Inflammatory macrophage treated with lipopolysaccharide for 1 hour (primary cell): Measurements from ENCODE around the gene VWDE.
"Not testable (repeated sequence)": the region's sequence is repeated elsewhere in the genome, so short reads cannot be mapped to it uniquely, and the experiment has no call there.

ENCODE experiments used
- DNase-seq, 2 donors: peaks; one replicate each; pipeline ENCODE4 v3.0.0-alpha.2; 2020 to 2022

Gene VWDE

GRCh38 chr7:12403287-12404181, at the start of gene VWDE:
Gene VWDE (minus strand): TSS chr7:12403865. CDS start chr7:12403716, 149 bp downstream.
- DNase-seq = peak in 1 of 2 donors; percentile 5

- not testable (repeated sequence) for DNase-seq
These were observed 49.5 kb upstream of the VWDE start for GRCh38 chr7:12453136-12453535.

- DNase-seq = no peak
These were observed 47.0 kb upstream of the VWDE start for GRCh38 chr7:12450615-12451014.

- DNase-seq = no peak
These were observed 41.1 kb upstream of the VWDE start for GRCh38 chr7:12444785-12445184.

DNA sequence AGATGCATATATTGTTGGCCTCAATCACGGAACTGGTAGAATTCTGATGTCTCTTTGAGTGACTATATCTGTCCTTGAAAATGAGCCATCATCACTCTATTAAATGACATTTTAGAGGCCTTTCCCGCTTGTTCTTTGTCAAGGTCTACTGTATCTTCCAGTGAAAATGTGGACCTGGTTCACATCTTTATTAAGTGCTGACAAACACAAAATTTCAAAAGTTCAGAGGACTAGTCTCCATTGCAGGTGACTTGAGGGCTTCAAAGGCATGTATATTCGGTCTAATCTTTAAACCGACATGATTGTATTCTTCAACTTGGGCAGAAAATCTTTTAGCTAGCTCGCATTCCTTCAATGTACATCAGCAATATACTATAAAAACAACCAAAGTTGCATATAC, 36.6 kb upstream of the VWDE start:
- no peak for DNase-seq

- no peak for DNase-seq
These were observed 33.4 kb upstream of the VWDE start for GRCh38 chr7:12436896-12437535.

DNA sequence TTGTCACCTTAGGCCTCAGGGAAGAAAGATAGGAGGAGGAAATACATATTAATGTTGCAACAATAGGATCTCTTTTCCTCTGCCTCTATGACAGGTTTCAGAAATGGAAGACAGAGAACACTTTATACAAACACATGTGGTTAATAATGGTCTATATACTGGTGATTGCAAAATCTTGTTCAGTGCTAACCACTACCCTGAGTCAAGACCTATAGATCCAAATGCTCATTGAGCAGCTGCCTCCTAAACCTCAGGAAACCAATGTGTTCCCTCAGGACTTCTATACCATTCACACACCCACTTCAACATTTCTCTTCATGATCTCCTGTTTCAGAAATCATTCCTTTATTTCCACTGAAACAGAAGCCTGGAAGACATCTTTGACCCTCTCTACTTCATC, 32.5 kb upstream of the VWDE start:
- DNase-seq = no peak

DNA sequence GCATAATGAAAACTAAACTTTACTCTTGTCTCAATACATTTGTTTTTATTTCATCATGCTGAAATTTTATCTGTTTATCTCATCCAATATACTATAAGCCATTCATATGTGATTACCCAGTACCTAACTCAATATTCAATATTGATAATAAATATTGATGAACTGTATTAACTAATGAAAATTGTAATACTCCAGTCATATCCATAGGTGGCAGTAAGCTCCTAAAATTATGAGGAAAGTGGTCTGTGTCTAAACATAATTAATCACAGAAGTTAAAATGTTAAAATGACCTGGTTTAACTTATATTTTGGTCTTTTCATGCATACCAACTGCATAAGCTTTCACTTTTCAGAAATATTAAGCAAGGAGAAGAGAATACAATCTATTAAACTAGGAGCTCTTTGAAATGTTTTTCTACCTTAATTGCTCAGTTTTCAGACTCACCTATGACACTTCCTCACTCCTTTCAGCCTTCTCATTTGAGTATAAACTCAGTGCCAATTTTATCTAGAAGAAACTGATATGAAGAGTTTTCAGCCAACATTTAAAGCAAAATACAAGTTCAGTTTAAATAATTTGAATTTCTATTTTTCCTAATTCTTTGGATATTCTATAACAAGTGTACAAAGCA, 30.5 kb upstream of the VWDE start:
- DNase-seq = no peak

DNA sequence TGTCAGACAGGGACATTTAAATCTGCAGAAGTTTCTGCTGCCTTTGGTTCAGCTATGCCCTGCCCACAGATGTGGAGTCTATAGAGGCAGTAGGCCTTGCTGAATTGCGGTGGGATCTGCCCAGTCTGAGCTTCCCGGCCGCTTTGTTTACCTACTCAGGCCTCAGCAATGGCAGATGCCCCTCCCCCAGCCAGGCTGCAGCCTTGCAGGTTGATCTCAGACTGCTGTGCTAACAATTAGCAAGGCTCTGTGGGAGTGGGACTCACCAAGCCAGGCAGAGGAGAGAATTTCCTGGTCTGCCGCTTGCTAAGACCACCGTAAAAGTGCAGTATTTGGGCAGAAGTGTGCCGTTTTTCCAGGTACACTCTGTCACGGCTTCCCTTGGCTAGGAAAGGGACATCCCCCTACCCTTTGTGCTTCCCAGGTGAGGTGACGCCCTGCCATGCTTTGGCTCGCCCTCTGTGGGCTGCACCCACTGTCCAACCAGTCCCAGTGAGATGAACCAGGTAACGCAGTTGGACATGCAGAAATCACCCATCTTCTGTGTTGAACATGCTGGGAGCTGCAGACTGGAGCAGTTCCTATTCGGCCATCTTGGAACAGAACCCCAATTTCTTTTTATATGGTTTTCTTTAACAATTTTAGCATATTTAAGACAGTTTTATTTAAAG, 28.4 kb upstream of the VWDE start:
- no peak for DNase-seq

DNA sequence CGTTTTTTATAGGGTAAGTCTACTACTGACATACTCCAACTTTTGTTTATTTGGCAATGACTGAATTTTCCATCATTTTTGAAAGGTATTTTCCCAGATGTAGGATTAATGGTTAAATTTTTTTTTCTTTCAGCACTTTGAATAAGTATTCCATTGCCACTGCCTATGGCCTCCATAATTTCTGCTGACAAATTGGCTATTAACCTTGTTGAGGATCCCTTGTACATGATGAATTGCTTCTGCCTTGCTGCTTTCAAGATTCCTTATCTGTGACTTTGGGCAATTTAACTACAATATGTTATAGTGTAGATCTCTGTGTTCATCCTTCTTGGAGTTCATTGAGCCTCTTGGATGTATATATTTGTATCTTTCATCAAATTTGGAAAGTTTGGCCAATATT, 21.6 kb upstream of the VWDE start:
- no peak for DNase-seq

DNA sequence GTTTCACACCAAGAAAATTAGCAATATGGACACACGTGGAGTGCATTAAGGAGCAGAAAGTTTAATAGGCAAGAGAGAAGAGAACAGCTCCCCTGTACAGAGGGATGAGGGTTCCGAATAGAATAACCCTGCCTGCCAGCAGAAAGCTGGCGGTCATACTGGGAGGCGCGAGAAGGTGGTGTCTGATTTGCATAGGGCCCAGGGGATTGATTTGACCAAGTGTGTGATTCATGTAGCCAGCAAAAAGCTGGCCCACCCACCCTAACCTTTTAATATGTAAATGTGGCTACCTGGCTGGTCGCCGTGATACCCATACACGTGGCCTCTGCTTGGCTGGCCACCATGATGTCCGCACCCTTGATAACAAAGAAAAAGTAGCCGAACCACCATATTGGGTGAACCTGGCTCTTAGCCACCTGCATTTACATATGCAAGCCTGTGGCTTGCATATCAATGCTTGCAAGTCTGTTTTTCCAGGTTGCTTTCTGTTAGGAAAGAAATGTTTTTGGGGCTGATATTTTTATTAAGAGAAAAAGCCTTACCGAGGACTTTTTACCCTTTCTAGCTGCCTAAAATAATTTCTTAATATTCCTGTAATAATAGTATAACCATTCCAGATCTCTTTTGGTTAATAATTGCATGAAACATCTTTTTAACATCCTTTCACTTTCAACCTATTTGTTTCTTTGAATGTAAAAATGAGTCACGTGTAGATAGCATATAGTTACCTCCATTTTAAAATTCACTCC, 20.5 kb upstream of the VWDE start:
- DNase-seq = no peak

DNA sequence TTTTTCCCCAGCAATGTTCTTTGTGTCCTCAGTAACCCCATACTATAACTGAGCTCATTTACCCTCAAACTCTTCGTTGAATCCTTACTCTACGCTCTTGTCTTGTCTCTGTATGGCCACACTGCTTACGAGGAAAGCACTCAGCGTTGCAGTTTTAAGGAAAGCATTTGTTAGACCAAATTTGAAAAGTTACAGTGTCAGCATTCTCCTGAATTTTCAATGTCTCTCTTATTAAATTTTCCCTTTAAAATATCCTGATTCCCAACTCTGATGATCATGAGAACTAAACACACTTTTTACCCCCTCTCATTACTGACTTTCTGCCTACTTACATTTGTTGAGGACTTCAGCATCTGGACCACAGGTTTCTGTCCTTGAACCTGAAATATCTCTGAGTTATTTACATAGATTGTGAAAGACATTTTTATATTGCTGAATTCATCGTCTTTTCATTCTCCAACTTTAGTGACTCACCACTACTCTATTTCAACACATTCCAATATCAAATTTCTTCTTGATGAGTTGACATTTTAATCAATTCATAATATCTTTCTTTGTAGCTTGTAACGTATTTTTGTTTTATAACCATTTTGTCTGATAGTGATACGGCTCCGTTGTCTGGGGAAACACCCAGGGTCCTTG, 19.8 kb upstream of the VWDE start:
- no peak for DNase-seq

DNA sequence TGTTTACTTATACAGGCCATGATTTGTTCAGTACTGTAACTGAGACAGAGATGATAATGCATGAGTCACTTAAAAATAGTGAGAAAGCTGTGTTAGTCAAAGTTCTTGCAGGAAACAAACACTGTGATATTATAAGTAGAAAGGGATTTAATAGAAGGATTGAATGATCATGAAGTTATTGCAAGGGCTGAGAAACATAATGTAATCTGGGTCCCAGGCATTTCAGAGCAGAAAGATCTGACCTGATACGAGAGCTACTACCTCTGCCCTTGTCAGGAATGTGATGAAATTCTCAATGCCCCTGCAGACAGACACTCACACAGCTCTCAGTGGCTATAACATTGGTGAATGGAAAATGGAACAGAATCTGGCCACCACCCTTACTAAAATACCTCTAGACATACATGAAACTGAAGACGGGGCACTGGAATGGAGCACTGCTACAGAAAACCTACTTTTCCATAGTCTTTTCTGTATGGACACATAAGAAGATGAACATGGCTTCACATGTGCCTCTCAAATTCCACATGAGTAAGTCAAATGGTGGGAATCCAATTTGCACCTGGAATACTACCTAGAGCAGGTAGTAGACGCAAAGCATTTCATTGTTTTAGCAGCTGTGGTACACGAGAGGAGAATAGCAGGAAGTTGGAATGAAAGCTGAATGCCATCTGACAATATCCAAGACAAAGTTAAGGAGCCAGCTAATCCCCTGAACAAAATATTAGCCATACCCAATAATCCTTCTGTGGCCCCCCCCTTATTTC, 19.1 kb upstream of the VWDE start:
- no peak for DNase-seq

DNA sequence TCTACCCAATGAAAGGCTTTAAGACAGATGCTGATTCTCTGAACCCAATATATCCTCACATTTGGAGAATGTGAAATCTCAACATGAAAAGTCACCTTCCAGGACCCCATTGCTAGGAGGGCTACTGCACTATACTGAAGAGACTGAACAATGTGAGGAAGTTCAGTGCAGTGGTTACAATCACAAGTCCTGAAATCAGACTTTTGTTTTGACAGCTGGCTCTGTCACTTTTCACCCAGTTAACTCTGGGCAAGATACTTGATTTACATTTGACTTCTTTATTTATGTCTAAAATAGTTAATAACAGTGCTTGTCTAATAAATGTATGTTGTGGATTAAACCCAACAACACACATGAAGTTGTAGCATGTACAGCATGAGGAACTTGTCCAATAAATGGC, 14.8 kb upstream of the VWDE start:
- DNase-seq = no peak

- no peak for DNase-seq
These were observed 11.4 kb upstream of the VWDE start for GRCh38 chr7:12415072-12415471.

DNA sequence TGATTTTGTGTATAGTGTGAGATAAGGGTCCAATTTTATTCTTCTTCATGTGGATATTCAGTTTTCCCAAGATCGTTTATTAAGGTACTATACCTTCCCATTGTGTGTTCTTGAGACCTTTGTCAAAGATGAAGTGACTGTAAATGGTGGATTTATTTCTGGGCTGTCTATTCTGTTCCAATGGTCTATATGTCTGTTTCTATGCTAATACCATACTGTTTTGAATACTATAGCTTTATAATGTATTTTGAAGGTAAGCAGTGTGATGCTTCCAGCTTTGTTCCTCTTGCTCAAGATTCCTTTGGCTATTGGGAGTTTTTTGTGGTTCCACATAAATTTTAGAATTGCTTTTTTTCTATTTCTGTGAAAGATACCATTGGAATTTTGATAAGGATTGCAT, 8.7 kb upstream of the VWDE start:
- no peak for DNase-seq

DNA sequence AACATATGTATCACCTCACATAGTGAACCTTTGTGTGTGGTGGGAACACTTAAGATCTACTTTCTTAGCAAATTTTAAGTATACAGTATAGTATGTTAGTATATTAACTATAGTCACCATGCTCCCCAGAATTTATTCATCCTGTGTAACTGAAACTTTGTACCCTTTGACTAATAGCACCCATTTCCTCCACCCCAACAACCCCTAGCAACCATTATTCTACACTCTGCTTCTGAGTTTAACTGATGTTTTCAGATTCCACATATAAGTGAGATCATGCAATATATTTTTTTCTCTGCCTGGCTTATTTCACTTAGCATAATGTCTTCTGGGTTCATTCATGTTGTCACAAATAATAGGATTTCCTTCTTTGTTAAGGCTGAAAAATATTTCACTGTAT, 6.9 kb upstream of the VWDE start:
- no peak for DNase-seq

- DNase-seq = no peak
These were observed 5.5 kb upstream of the VWDE start for GRCh38 chr7:12409097-12409711.

DNA sequence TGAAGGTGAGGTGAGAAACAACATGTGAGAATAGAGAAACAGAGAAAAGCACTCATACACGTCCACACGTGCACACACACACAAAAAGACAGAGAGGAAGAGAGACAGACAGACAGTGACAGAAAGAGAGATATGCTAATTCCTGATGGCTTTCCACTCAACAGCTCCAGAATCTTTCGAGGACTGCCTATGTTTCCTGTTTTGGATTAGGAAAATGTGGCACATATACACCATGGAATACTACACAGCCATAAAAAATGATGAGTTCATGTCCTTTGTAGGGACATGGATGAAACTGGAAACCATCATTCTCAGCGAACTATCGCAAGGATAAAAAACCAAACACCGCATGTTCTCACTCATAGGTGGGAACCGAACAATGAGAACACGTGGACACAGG, 4.0 kb upstream of the VWDE start:
- DNase-seq = not testable (repeated sequence)

- DNase-seq = no peak
These were observed 1.3 kb downstream of the VWDE start for GRCh38 chr7:12402365-12402725.
